ENCODE results near the gene PPP2R3B. TPM values are rescaled to one million over a fixed set of nuclear protein-coding genes. Genes with fewer than 3 reads are reported as not detected.
"Not testable (repeated sequence)": the region's sequence is repeated elsewhere in the genome, so short reads cannot be mapped to it uniquely, and the experiment has no call there.

Gene PPP2R3B
- polyA plus RNA-seq, 4 donors = 19.7 to 36.5 (median 28.3) TPM

- DNase-seq (ENCODE audit: low read depth in 4 of 4, low spot score in 2 of 4) = no peak
Measured at GRCh38 chrX:307261-308111, 79.2 kb downstream of the PPP2R3B start.

DNA sequence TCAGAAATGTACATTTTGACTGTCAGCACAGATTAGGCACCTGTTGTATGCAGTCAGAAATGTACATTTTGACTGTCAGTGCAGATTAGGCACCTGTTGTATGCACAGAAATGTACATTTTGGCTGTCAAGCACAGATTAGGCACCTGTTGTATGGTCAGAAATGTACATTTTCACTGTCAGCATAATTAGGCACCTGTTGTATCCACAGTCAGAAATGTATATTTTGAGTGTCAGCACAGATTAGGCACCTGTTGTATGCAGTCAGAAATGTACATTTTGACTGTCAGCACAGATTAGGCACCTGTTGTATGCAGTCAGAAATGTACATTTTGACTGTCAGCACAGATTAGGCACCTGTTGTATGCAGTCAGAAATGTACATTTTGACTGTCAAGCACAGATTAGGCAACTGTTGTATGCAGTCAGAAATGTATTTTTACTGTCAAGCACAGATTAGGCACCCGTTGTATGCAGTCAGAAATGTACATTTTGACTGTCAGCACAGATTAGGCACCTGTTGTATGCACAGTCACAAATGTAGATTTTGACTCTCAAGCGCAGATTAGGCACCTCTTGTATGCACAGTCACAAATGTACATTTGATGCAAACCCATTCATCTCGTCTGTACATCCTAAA lies 80.0 kb downstream of the PPP2R3B start:
- DNase-seq (ENCODE audit: low read depth in 4 of 4, low spot score in 2 of 4) = not testable (repeated sequence)

- not testable (repeated sequence) for DNase-seq (ENCODE audit: low read depth in 4 of 4, low spot score in 2 of 4)
Measured at GRCh38 chrX:305781-306613, 80.7 kb downstream of the PPP2R3B start.

- DNase-seq (ENCODE audit: low read depth in 4 of 4, low spot score in 2 of 4) = no peak
Measured at GRCh38 chrX:302975-303374, 83.7 kb downstream of the PPP2R3B start.

- DNase-seq (ENCODE audit: low read depth in 4 of 4, low spot score in 2 of 4) = no peak
Measured at GRCh38 chrX:300334-300733, 86.4 kb downstream of the PPP2R3B start.

DNA sequence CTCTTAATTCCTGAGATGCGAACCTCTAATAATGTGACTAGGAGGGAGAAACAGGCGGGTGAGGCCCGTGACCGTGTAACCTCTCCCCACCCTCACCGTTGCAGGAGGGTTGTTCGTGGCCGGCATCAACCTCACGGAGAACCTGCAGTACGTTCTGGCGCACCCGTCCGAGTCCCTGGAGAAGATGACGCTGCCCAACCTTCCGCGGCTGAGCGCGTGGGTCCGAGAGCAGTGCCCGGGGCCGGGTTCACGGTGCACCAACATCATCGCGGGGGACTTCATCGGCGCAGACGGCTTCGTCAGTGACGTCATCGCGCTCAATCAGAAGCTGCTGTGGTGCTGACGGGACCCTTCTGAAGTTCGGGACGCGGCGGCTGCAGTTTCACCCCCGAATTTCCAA lies 87.7 kb downstream of the PPP2R3B start:
- DNase-seq (ENCODE audit: low read depth in 4 of 4, low spot score in 2 of 4) = no peak

GRCh38 chrX:295136-295535 lies 91.6 kb downstream of the PPP2R3B start:
- DNase-seq (ENCODE audit: low read depth in 4 of 4, low spot score in 2 of 4) = no peak

DNA sequence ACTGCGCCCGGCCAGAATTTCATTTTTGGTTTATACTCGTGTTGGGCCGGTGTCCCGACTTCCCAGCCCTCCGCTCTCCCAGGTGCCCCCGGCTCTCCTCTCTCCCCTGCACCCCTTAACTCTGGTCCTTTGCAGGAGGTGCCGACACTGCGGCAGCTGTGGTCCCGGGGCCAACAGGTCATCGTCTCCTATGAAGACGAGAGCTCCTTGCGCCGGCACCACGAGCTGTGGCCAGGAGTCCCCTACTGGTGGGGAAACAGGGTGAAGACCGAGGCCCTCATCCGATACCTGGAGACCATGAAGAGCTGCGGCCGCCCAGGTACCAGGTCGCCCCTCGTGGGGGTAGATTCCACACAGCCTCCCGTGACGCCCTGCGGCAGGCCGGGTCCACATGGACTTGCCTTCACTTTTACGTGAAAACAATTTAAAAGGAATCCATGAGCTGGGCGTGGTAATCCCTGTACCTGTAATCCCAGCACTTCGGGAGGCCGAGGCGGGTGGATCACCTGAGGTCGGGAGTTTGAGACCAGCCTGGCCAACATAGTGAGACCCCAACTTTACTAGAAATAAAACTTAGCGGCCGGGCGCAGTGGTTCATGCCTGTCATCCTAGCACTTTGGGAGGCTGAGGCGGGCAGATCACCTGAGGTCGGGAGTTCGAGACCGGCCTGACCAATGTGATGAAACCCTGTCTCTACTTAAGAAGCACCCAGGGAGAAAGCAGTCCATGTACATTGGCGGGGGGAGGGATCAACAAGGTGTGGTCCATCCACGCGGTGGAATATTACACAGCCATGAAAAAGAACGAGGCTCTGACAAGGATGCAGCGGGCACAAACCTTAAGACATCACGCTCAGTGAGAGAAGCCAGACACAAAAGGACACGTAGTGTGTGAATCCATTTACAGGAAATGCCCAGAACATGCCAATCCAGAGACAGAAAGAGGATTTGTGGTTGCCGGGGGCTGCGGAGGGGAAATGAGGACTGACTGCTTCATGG lies 93.5 kb downstream of the PPP2R3B start:
- no peak for DNase-seq (ENCODE audit: low read depth in 4 of 4, low spot score in 2 of 4)

GRCh38 chrX:291411-291901 lies 95.3 kb downstream of the PPP2R3B start:
- DNase-seq (ENCODE audit: low read depth in 4 of 4, low spot score in 2 of 4) = no peak

DNA sequence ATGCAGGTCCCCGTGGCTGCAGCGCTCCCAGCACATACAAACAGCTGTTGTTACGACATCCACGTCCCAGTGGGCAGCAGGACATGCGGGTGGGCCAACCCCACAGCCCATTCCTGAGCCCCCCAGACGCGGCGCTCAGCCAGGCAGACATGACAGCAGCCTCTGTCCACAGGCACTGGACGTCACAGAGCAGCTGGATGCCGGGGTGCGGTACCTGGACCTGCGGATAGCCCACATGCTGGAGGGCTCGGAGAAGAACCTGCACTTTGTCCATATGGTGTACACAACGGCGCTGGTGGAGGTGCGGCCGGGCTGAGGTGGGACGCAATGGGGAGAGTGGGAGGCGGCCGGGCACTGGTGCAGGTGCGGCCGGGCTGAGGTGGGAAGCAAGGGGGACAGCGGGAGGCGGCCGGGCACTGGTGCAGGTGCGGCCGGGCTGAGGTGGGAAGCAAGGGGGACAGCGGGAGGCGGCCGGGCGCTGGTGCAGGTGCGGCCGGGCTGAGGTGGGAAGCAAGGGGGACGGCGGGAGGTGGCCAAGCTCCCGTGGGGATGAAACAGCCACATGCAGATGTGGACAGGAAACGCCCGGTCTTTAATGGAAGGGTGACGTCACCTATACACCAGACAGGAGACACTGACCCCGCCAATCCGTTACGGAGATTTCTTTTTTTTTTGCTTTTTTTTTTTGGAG lies 96.1 kb downstream of the PPP2R3B start:
- no peak for DNase-seq (ENCODE audit: low read depth in 4 of 4, low spot score in 2 of 4)

GRCh38 chrX:288561-288991 lies 98.1 kb downstream of the PPP2R3B start:
- no peak for DNase-seq (ENCODE audit: low read depth in 4 of 4, low spot score in 2 of 4)

- DNase-seq (ENCODE audit: low read depth in 4 of 4, low spot score in 2 of 4) = no peak
Measured at GRCh38 chrX:287670-288069, 99.0 kb downstream of the PPP2R3B start.

DNA sequence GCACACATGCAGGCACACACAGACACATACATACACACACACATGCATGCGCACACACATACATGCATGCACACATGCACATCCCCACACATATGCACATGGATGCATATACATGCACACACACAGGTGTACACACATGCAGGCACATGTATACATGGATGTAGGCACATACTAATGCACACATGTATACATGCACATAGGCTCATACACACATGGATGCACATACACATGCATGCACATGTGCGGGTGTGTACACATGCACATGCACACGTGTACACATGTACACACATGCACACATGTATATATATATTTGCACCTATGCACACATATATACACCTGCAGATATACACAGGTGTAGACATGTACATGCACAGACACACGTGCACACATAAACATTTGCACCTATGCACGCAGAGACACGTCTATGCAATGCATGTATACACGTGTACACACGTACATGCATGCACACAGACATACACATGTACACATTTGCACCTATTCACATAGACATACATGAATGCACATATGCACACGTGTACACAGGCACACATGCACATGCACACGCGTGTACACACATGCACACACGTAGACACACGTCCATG lies 101.5 kb downstream of the PPP2R3B start:
- DNase-seq (ENCODE audit: low read depth in 4 of 4, low spot score in 2 of 4) = no peak

Other genes with a start within 250 kb of the PPP2R3B start
- gene PLCXD1, start 105.5 kb downstream of the PPP2R3B start, polyA plus RNA-seq (ENCODE audit: insufficient read length in 4 of 4) = 10 to 100 TPM; 15.7 to 40.1 (median 30.4) TPM
- gene GTPBP6, start 68.1 kb downstream of the PPP2R3B start, polyA plus RNA-seq (ENCODE audit: insufficient read length in 4 of 4) = 10 to 100 TPM; 36.5 to 74.1 (median 63.0) TPM
- under 1 TPM; 0.04 to 0.17 (median 0.08) TPM for gene SHOX, start 243.9 kb upstream of the PPP2R3B start, polyA plus RNA-seq (ENCODE audit: insufficient read length in 4 of 4)

Measured in left renal cortex interstitium (tissue), 4 donors.